Liver (tissue), 3 donors: ENCODE results near the gene GLI1.

Experiments
- CTCF ChIP-seq: fragments of 150-350 bp; IDR thresholded peaks from 2 replicates; pipeline ENCODE4 v1.5.1; 2017; ENCODE audit warnings: improper control_type of control experiment, low read depth, low read length; ENCODE audit not compliant: missing input control
- GABPA ChIP-seq, 2 donors: IDR thresholded peaks in 1 of 2; conservative IDR thresholded peaks in 1 of 2; 2 replicates each; pipeline ENCODE4 v1.6.1; 2016; ENCODE audit warnings: antibody characterized with exemption in 2 of 2, mild to moderate bottlenecking in 1 of 2, moderate library complexity in 1 of 2
- JUND ChIP-seq, 2 donors: IDR thresholded peaks; 2 replicates each; pipeline ENCODE4 v1.6.1; 2016; ENCODE audit warnings: antibody characterized with exemption in 2 of 2
- TAF1 ChIP-seq: conservative IDR thresholded peaks from 2 replicates; pipeline ENCODE4 v1.6.1; 2016; ENCODE audit warnings: antibody characterized with exemption, mild to moderate bottlenecking
- YY1 ChIP-seq: IDR thresholded peaks from 2 replicates; pipeline ENCODE4 v1.6.1; 2016; ENCODE audit warnings: antibody characterized with exemption, mild to moderate bottlenecking
- TF ChIP-seq, protein P1 (sequence below): IDR thresholded peaks from 2 replicates; pipeline ENCODE4 v1.6.1; 2016; ENCODE audit warnings: antibody characterized with exemption
- donor health status: healthy.
- donor health status: healthy.

DNA sequence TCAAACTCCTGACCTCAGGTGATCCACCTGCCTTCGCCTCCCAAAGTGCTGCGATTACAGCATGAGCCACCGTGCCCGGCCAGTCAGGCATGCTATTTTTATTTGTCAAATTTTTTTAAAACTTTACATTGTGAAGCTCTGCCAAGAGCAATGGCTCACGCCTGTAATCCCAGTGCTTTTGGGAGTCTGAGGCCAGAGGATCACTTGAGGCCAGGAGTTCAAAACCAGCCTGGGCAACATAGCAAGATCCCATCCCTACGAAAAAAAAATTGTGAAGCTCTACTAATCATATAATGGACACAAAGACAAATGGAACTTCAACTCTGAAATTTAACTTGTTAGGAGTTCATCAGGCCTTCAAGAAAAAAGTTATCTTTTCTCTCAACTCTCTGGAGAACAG, 30.6 kb upstream of the GLI1 start:
- TF ChIP-seq YY1 = no peak
- TF ChIP-seq CTCF = no peak
- TF ChIP-seq, protein P1, sequence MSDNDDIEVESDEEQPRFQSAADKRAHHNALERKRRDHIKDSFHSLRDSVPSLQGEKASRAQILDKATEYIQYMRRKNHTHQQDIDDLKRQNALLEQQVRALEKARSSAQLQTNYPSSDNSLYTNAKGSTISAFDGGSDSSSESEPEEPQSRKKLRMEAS = no peak
- TF ChIP-seq TAF1 = no peak
- TF ChIP-seq GABPA (IDR thresholded peaks at IDR 0.05 in 1 of 2, conservative IDR thresholded peaks at IDR 0.05 in 1 of 2) = no peak
- TF ChIP-seq JUND (IDR thresholded peaks at IDR 0.05) = no peak
